Lower leg skin (tissue), 3 donors: Measurements from ENCODE around the gene GOLGA6D.
"Not testable (repeated sequence)": the region's sequence is repeated elsewhere in the genome, so short reads cannot be mapped to it uniquely, and the experiment has no call there.

Experiments used
- POLR2A ChIP-seq, 2 donors: fragments of 450-650 bp; IDR thresholded peaks; one replicate each; pipeline ENCODE4 v1.6.1; 2016 to 2017; ENCODE audit warnings: antibody characterized with exemption in 2 of 2, mild to moderate bottlenecking in 1 of 2, moderate library complexity in 1 of 2
- TF ChIP-seq, protein P1 (sequence below), 3 donors: fragments of 450-650 bp; IDR thresholded peaks; one replicate each; pipeline ENCODE4 v1.5.1; 2016; ENCODE audit warnings: antibody characterized with exemption in 3 of 3, mild to moderate bottlenecking in 3 of 3, moderate library complexity in 2 of 3

DNA sequence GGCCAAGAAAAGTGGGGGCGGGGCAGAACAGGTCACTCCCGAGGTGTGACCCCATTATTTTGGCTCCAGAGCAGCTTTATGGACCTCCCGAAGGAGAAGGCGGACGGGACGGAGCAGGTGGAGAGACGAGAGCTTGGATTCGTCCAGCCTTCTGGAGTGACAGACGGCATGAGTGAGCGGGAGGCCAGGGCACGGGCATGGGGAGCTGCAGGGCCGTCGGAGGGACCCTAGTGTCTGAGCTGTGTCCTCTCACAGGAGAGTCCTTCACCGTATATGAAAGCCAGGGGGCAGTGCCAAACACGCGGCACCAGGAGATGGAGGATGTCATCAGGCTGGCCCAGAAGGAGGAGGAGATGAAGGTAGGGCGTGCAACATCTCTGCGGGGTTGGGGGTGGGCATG is 11.0 kb downstream of the GOLGA6D start:
- TF ChIP-seq, protein P1, sequence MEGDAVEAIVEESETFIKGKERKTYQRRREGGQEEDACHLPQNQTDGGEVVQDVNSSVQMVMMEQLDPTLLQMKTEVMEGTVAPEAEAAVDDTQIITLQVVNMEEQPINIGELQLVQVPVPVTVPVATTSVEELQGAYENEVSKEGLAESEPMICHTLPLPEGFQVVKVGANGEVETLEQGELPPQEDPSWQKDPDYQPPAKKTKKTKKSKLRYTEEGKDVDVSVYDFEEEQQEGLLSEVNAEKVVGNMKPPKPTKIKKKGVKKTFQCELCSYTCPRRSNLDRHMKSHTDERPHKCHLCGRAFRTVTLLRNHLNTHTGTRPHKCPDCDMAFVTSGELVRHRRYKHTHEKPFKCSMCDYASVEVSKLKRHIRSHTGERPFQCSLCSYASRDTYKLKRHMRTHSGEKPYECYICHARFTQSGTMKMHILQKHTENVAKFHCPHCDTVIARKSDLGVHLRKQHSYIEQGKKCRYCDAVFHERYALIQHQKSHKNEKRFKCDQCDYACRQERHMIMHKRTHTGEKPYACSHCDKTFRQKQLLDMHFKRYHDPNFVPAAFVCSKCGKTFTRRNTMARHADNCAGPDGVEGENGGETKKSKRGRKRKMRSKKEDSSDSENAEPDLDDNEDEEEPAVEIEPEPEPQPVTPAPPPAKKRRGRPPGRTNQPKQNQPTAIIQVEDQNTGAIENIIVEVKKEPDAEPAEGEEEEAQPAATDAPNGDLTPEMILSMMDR (IDR thresholded peaks at IDR 0.05) = not testable (repeated sequence)
- not testable (repeated sequence) for TF ChIP-seq POLR2A (IDR thresholded peaks at IDR 0.05)
